Chondrocyte (in vitro differentiated cells): ENCODE results near the gene ABCD3. TPM values are rescaled to one million over a fixed set of nuclear protein-coding genes. Genes with fewer than 3 reads are reported as not detected.

Experiments used
- DNase-seq: peaks from one replicate; pipeline ENCODE4 v3.0.0; 2021; ENCODE audit warnings: mixed read lengths, low spot score
- H3K27ac Mint-ChIP-seq: one replicate; pipeline ENCODE4 v1.8.0; 2021; ENCODE audit warnings: mild to moderate bottlenecking, moderate library complexity, mixed read lengths; ENCODE audit not compliant: unreplicated experiment
- H3K27me3 Mint-ChIP-seq: 2 replicates; pipeline ENCODE4 v1.8.0; 2021; ENCODE audit warnings: low read depth, mixed read lengths
- H3K36me3 Mint-ChIP-seq: 2 replicates; pipeline ENCODE4 v1.8.0; 2021; ENCODE audit warnings: low read depth, mixed read lengths
- H3K4me1 Mint-ChIP-seq: 2 replicates; pipeline ENCODE4 v1.8.0; 2021; ENCODE audit warnings: low read depth, mild to moderate bottlenecking, mixed read lengths
- H3K4me3 Mint-ChIP-seq: one replicate; pipeline ENCODE4 v1.8.0; 2021; ENCODE audit warnings: mild to moderate bottlenecking, moderate library complexity, mixed read lengths; ENCODE audit not compliant: unreplicated experiment
- H3K9me3 Mint-ChIP-seq: 2 replicates; pipeline ENCODE4 v1.8.0; 2021; ENCODE audit warnings: low read depth, mixed read lengths
- CTCF ChIP-seq: fragments of 200-600 bp; sonication (generic); IDR thresholded peaks from 2 replicates; pipeline ENCODE4 v1.5.0; 2021; ENCODE audit warnings: antibody characterized with exemption, mild to moderate bottlenecking, moderate library complexity
- total RNA-seq: library from RNA; stranded (reverse); gene quantifications from 3 replicates; pipeline ENCODE4 v1.2.1, GENCODE V29; 2021

Gene ABCD3
- total RNA-seq, 1 donor from 2014 or later, result 36.1 TPM

- H3K4me3 Mint-ChIP-seq, result no peak overlapping the region
- no peak overlapping the region for H3K27ac Mint-ChIP-seq
- no peaks in the 10 kb centered on the region for H3K27me3 Mint-ChIP-seq
- no peak for TF ChIP-seq CTCF
- DNase-seq, result no peak
- no peaks in the 10 kb centered on the region for H3K9me3 Mint-ChIP-seq
- no peaks in the 10 kb centered on the region for H3K36me3 Mint-ChIP-seq
- peaks cover 30% of the 10 kb centered on the region for H3K4me1 Mint-ChIP-seq
Measured at GRCh38 chr1:94416901-94417727, 1.1 kb upstream of the ABCD3 start.

- Mint-ChIP-seq H3K27ac (no peak overlapping the region), H3K9me3 (no peaks in the 10 kb centered on the region), H3K4me1 (peaks cover 34% of the 10 kb centered on the region), H3K27me3 (no peaks in the 10 kb centered on the region), H3K4me3 (no peak overlapping the region), H3K36me3 (no peaks in the 10 kb centered on the region)
- no peak for TF ChIP-seq CTCF
- no peak for DNase-seq
Measured at GRCh38 chr1:94417728-94417977, 536 bp upstream of the ABCD3 start.

GRCh38 chr1:94418664-94419655 lies 771 bp downstream of the ABCD3 start:
- no peak for TF ChIP-seq CTCF
- H3K4me3 Mint-ChIP-seq, result no peak overlapping the region
- DNase-seq, result no peak
- no peaks in the 10 kb centered on the region for H3K9me3 Mint-ChIP-seq
- peaks cover 45% of the 10 kb centered on the region for H3K4me1 Mint-ChIP-seq
- no peaks in the 10 kb centered on the region for H3K27me3 Mint-ChIP-seq
- no peaks in the 10 kb centered on the region for H3K36me3 Mint-ChIP-seq
- peak overlapping the region; percentile 89 for H3K27ac Mint-ChIP-seq

GRCh38 chr1:94422115-94422820 lies 4.1 kb downstream of the ABCD3 start:
- no peaks in the 10 kb centered on the region for H3K36me3 Mint-ChIP-seq
- H3K27me3 Mint-ChIP-seq, result no peaks in the 10 kb centered on the region
- no peak for TF ChIP-seq CTCF
- no peak overlapping the region for H3K4me3 Mint-ChIP-seq
- DNase-seq, result no peak
- H3K4me1 Mint-ChIP-seq, result peaks cover 62% of the 10 kb centered on the region
- no peak overlapping the region for H3K27ac Mint-ChIP-seq
- H3K9me3 Mint-ChIP-seq, result no peaks in the 10 kb centered on the region
